ENCODE data around the gene ASIC2.

The ASIC2 gene

GRCh38 chr17:33071656-33072055, 221.4 kb downstream of the ASIC2 start:
- no peak for DNase-seq (ENCODE audit: low spot score)

DNA sequence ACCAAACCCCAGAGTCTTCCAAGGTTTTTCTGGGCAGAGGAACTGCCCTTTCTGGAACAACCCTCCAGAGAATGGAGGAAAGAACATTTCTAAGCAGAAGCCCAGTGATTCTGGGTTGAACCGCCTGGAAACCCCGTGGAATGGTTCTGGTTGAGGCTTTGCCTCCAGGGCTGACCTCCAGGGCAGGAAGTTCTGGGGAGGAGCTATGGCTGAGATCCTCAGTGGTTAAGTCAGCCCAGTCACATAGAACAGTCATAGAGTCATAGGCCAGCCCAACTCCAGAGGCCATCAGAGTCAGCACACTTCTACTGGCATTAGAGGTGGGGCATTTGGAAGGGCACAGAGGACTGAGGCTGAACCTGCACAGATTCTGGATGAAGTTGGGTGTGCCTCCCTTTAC, 235.5 kb downstream of the ASIC2 start:
- no peak for DNase-seq (ENCODE audit: low spot score)

GRCh38 chr17:33056399-33057146, 236.5 kb downstream of the ASIC2 start:
- DNase-seq (ENCODE audit: low spot score) = no peak

DNA sequence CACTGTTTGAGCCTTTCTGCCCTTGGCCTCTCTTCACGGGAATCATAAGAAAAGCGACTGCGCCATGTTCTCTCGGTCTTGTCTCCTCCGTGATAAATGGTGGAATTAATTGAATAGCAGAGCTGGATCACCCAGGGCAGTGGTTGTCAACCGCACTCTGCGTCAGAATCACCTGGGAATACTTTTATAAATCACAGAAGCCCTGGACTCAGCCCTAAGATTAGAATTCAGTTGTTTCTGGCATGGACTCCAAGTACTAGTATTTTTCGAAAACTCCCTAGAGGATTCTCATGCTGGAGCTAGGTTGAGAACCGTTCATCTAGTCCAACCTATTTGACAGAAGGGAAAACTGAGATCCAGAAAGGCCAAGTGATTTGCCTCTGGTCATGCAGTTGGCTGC, 237.3 kb downstream of the ASIC2 start:
- DNase-seq (ENCODE audit: low spot score) = no peak

GRCh38 chr17:33055171-33055611, 237.9 kb downstream of the ASIC2 start:
- no peak for DNase-seq (ENCODE audit: low spot score)

- DNase-seq (ENCODE audit: low spot score) = no peak
These were observed 238.7 kb downstream of the ASIC2 start for GRCh38 chr17:33054412-33054811.

GRCh38 chr17:33053676-33054075, 239.4 kb downstream of the ASIC2 start:
- no peak for DNase-seq (ENCODE audit: low spot score)

- DNase-seq (ENCODE audit: low spot score) = no peak
These were observed 240.2 kb downstream of the ASIC2 start for GRCh38 chr17:33052856-33053255.

GRCh38 chr17:33050611-33051140, 242.4 kb downstream of the ASIC2 start:
- no peak for DNase-seq (ENCODE audit: low spot score)

- DNase-seq (ENCODE audit: low spot score) = peak; percentile 52
These were observed 243.2 kb downstream of the ASIC2 start for GRCh38 chr17:33049781-33050414.

GRCh38 chr17:33046361-33047255, 246.5 kb downstream of the ASIC2 start:
- DNase-seq (ENCODE audit: low spot score) = no peak

DNA sequence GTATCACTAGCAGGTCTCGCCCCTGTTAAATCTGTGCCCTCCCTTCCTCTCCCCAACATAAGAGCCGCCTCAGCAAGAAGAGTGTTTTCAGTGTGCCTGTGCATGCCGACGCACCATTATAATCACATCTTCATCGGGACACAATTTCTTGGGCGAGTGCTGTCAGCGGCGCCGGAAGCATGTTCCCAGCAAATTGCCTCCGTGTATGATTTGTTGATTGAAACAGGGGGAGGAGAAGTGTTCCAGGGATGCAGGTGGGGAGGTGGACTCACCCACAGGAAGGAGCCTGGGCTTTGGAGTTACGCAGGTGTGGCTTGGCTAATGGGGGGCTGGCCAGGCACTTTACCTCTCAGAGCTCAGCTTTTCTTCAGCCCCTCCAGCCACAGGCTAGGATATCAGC, 247.9 kb downstream of the ASIC2 start:
- DNase-seq (ENCODE audit: low spot score) = no peak

GRCh38 chr17:33044771-33045170, 248.3 kb downstream of the ASIC2 start:
- DNase-seq (ENCODE audit: low spot score) = no peak

DNA sequence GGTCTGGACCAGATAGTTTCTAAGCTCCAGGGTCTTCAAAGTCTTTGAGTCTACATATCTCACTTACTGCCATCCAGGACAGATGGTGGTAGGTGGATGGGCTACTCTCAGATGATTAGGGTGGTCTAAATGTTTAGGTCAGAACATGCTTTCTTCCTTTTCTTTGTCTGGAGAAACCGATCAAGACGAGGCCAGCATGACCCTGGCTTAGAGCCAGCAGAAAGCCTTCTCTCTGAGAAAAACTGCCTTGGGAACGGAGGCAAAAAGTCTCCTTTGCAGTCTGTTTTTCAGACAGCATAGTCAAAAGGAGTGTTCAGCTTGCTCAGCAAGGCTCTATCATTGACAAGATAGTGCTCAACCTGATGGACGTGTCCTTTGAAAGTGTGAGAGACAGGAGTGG, 252.6 kb downstream of the ASIC2 start:
- DNase-seq (ENCODE audit: low spot score) = no peak

DNA sequence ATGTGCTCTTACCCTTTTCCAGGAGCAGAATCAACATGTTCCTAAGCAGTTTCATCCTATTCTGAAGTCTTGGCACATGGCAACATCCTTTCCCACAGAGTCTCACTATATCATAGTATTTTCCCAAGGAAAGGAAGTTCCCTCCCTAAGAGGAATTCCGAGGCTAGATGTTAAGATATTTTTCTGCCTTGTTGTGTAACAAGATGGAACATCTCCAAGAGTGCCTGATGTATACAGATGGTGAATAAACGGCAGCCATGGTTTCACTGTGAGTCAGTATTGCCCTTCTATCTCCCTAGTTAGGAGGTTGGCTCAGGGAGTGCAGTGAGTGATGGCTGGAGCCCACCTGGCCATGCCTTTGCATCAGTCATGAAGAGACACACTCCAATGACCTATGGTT, 253.2 kb downstream of the ASIC2 start:
- no peak for DNase-seq (ENCODE audit: low spot score)

- peak; percentile 55 for DNase-seq (ENCODE audit: low spot score)
These were observed 254.4 kb downstream of the ASIC2 start for GRCh38 chr17:33038740-33039139.

DNA sequence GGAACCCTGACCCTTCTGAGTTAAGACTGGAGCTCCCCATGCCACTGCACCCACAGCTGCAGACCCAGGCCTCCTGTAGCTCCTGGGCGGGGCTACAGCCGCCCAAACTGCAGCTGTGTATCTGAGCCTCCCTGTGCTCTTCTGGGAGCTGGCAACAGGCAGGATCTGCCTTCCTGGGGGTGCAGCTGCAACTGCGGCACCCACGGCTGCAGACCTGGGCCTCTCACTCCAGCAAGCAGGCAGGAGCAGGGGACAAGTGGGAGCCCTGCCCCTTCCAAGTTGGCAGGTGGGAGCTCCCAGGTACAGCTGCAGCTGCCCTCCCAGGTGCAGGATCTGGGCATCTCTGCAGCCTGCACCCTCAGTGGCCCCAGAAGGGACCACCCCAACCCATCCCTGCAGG, 259.9 kb downstream of the ASIC2 start:
- no peak for DNase-seq (ENCODE audit: low spot score)

DNA sequence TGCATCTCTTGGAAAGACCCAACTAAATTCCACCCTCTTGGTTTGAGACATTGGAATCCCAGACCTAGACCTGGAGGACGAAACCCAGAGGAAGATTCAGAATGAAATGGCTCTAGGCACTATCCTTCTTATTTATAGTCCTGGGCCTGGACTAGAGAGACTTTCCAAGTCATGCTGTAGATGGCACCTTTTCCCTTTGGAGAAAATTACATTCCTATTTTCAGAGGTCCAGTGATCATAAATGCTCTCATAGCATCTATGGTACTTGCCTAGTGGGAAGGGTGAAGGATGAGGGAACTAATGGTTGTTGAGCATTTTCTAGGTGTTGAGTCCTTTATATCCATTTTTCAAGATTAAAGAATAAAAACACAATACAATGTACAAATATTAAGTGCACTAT, 264.3 kb downstream of the ASIC2 start:
- no peak for DNase-seq (ENCODE audit: low spot score)

DNA sequence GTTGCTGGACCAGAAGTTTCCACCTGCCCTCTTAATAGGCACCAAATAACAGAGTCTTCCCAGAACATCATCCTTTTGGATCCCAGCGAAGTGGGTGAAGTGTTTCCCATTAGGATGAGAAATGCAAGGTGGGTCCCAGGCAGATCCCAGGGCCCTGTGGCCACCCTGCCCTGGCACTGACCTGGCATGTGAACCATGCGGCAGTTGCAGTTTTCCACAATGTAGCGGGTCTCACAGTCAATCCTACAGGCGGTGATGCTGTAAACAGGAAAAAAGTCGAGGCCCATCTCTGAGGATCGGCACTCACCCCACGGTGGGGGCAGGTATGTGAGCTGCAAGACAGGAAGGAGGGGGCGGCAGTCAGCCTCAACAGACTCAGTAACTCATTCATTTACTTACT, 265.0 kb downstream of the ASIC2 start:
- DNase-seq (ENCODE audit: low spot score) = no peak

GRCh38 chr17:33024688-33025486, 268.2 kb downstream of the ASIC2 start:
- DNase-seq (ENCODE audit: low spot score) = no peak

- no peak for DNase-seq (ENCODE audit: low spot score)
These were observed 269.3 kb downstream of the ASIC2 start for GRCh38 chr17:33023790-33024189.

Data from HuH-7 (cell line).